Ishikawa (cell line): ENCODE results near the gene TCP11.

Experiments used
- CEBPB ChIP-seq: IDR thresholded peaks from 2 replicates; pipeline ENCODE4 v1.6.1; 2012
- EP300 ChIP-seq: IDR thresholded peaks from 2 replicates; pipeline ENCODE4 v1.6.1; 2012; ENCODE audit warnings: borderline replicate concordance
- FOXM1 ChIP-seq: IDR thresholded peaks from 2 replicates; pipeline ENCODE4 v1.6.1; 2012; ENCODE audit warnings: low read depth, borderline replicate concordance
- REST ChIP-seq: IDR thresholded peaks from 2 replicates; pipeline ENCODE4 v1.6.1; 2012; ENCODE audit warnings: low read depth, mild to moderate bottlenecking

- TF ChIP-seq FOXM1, result no peak
- TF ChIP-seq REST, result no peak
- no peak for TF ChIP-seq CEBPB
- no peak for TF ChIP-seq EP300
Measured at GRCh38 chr6:35178932-35179832, 38.0 kb upstream of the TCP11 start.
